ENCODE measurements around the gene MAPK8IP1.

Gene MAPK8IP1

DNA sequence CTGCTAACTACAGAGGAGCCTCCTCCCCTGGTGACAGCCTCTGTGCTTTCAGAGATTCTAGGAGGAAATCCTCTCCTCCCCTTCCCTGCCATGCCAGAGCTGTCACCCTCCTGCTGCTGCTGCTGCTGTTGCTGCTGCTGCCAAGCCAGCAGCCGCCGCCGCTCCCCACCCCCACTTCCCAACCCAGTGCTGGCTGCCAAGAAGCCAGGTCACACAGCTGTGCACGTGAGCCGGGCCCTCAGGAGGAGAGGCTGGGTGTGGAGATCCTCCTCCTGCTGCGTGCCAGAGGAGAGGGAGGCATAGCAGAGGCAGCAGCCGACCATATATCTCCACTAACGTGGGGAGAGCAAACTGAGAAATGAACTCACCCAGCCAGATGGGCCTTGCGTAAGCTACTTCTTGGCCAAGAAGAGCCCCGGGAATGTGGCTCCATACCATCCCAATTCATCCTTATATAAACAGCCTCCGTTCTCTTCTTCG, 25.8 kb upstream of the MAPK8IP1 start:
- in situ Hi-C loops (cut with MboI; ENCODE audit: low sequenced_read_pairs) = no loop called here

DNA sequence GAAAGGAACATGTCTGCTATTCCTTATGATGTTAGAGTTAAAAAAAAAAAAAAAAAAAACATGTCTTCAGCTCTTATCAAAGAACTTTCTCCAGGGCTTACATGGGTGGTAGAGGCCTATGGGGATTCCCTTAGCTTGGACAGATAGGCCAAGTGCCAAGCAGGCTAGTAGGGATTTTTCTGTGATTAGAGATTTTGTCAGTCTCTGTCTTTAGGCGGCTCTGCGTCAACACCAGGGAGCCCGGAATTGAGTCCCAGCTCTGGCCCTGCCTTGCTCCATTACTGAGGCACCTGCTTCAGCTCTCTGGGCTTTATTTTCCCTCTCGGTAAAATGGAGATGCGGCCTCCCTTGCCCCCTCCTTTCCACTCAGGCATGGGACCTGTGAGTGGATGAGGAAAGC, 25.1 kb upstream of the MAPK8IP1 start:
- in situ Hi-C loops (cut with MboI; ENCODE audit: low sequenced_read_pairs) = no loop called here

DNA sequence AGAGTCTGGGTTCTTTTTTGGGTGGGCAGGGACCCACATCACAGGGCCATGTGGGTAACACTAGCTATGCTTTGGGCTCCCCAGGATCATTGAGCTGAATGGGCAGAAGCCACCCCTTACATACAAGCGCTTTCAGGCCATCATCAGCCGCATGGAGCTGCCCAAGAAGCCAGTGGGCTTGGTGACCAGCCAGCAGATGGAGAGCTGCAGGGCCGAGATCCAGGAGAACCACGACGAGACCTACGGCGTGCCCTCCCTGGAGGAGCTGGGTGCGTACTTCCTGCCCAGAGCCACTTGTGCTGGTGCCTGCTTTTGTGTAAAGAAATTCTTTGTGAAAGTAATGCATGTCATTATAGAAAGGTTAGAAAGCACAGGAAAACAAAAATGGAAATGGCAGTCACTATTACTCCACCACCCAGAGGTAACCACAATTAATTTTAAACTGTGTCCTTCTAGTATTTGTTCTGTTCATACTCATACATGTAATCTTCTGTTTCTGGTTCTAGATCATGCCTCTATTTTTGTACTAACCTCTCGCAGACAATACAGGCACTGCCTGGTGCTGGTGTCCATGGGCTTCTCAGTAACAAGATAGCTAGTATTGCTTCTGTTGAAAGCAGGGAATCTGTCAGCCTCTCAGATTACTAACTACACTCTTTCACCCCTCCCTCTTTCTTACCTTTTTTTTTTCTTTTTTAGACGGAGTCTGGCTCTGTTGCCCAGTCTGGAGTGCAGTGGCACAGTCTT, 24.5 kb upstream of the MAPK8IP1 start:
- in situ Hi-C loops (cut with MboI; ENCODE audit: low sequenced_read_pairs) = no loop called here

DNA sequence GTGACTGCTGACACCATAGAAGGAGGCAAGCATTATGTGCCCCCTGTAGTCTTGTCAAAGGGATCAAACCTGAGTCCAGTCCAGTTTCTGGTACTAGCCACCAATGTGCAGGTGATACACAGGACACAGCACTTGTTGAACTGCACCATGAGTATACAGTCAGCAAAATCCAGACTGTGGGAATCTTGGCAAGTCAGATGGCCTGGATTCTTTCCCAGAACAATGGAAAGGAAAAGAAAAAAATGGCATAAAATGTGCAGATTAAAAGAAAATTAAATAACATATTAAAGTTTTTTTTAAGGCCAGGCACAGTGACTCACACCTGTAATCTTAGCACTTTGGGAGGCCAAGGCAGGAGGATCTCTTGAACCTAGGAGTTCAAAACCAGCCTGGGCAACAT, 21.4 kb upstream of the MAPK8IP1 start:
- in situ Hi-C loops (cut with MboI; ENCODE audit: low sequenced_read_pairs) = no loop called here

DNA sequence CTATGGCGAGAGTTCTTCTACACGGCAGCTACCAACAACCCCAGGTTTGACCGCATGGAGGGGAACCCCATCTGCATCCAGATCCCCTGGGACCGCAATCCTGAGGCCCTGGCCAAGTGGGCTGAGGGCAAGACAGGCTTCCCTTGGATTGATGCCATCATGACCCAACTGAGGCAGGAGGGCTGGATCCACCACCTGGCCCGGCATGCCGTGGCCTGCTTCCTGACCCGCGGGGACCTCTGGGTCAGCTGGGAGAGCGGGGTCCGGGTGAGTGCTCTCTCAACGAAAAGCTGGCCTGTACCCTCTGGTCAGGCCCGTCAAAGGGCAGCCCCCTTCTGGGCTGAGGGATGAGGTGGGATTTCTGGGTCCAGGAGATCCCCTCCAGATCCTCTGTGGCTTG, 15.9 kb upstream of the MAPK8IP1 start:
- in situ Hi-C loops (cut with MboI; ENCODE audit: low sequenced_read_pairs) = no loop called here

DNA sequence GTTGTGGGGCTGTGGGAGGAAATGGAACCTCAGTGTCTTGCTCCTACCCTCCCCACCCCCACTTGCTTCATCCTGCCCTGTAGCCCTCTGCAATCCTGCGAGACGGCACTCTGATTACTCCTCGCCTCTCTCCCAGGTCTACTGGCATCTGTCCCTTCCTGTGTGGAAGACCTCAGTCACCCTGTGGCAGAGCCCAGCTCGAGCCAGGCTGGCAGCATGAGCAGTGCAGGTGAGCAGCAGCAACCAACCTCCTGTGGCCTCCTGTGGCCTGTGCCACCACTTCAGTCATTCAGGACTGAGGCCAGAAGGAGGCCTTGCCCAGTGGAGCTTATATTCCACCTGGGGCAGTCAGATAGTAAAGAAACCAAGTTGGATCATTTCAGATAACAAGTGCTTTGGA, 14.7 kb upstream of the MAPK8IP1 start:
- in situ Hi-C loops (cut with MboI; ENCODE audit: low sequenced_read_pairs) = no loop called here

DNA sequence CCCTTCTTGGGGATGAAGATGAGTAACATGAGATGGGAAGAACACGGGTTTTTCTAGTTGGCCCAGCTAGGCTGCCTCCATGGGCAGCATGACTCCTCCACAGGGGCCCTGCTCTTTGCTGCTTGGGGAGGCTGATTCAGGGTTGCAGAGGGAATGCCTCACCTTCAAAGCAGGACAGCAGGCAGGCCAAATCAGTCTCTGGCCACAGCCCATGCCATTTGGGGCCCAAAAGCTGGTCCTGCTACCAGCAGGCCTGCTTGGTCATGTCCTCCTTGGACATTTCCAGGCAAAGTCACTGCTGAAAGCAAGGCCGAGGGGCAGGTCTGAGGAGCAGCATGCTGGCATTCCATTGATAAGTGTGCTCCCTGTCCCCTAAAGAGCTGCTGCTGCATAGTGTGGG, 13.8 kb upstream of the MAPK8IP1 start:
- in situ Hi-C loops (cut with MboI; ENCODE audit: low sequenced_read_pairs) = no loop called here

DNA sequence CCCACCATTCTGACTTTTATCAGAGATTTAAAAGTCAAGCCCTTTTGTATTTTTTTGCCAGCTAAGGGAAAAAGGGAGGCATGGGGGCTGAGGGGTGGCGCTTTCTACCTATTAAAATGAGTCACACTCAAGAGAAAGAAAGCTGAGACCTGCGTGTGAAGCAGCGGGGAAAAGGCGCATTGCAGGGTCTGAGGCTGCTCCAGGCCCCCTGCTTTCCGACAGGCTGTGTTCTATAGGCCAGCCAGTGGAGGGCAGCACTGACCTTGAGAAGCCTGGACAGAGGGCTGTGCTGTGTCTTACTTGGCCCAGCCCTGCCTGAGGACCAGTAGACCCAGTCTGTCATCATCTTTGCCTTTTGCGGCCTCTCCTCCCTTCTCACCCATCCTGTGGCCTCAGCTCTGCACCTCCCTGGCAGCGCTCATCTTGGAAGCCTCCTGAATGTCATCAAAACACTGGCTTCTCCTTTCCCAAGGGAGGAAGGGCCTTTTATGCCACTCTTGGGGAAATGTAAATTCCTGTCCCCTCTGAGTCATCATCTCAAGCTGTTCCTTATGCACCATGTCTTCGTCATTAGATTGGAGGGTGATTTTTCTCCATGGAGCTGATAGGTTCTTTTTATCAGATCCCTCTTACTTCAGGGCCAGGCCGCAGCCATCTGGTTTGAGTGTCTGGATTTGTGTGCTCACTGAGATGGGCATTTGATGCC, 12.6 kb upstream of the MAPK8IP1 start:
- in situ Hi-C loops (cut with MboI; ENCODE audit: low sequenced_read_pairs) = no loop called here

DNA sequence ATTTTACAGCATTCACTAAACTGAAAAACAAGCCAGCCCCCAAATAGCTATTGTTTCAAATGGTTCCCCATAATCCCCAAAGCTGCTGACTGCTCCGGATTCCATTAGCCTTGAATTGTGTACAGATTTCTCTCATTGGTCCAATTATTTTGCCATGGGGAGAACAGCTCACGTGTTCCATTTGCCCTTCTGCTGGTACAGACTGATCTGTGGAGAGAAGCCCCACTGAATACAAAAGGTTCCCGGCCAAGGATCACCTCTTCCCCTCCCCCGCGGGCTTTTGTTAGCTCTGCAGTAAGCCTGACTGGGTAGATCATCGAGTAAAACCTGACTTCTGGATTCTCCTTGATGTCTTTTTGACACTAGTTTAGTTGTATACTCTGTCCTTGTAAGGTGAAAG, 9.1 kb upstream of the MAPK8IP1 start:
- in situ Hi-C loops (cut with MboI; ENCODE audit: low sequenced_read_pairs) = no loop called here

DNA sequence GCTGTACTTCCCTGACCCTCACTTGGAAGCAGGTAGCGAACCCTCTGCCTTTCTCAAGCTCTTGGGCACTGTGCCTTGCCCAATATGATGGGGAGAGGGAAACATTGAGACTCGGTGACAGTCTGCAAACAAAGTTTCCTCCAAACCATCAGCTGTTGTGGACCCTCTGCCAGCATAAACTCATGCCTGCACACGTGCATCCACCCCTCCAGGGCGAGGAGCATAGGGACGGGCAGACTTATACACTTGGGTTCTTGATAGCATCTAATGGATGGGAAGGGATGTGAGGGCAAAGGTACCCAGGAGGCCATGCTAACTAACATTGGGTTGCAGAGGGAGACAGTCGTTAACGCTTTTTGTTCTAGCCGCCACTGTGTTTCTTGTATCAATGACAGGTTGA, 8.2 kb upstream of the MAPK8IP1 start:
- in situ Hi-C loops (cut with MboI; ENCODE audit: low sequenced_read_pairs) = no loop called here

DNA sequence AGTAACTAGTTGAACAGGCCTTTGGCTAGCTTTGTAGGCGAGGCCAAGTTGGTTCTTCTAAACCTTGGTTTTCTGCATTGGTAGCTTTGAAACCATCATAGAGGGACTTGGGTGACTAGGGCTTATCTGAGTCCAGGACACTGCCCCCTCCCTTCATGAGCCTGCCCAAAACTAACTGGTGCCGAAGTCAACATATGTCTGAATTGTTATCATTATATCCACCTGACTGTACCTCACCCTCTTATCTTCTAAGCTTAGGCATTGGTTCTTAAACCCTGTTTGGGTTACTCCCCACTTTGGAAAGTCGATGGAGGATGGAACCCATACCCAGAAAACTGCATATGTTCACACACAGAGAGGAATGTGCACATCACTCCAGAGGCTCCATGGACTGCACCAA, 7.6 kb upstream of the MAPK8IP1 start:
- in situ Hi-C loops (cut with MboI; ENCODE audit: low sequenced_read_pairs) = no loop called here

DNA sequence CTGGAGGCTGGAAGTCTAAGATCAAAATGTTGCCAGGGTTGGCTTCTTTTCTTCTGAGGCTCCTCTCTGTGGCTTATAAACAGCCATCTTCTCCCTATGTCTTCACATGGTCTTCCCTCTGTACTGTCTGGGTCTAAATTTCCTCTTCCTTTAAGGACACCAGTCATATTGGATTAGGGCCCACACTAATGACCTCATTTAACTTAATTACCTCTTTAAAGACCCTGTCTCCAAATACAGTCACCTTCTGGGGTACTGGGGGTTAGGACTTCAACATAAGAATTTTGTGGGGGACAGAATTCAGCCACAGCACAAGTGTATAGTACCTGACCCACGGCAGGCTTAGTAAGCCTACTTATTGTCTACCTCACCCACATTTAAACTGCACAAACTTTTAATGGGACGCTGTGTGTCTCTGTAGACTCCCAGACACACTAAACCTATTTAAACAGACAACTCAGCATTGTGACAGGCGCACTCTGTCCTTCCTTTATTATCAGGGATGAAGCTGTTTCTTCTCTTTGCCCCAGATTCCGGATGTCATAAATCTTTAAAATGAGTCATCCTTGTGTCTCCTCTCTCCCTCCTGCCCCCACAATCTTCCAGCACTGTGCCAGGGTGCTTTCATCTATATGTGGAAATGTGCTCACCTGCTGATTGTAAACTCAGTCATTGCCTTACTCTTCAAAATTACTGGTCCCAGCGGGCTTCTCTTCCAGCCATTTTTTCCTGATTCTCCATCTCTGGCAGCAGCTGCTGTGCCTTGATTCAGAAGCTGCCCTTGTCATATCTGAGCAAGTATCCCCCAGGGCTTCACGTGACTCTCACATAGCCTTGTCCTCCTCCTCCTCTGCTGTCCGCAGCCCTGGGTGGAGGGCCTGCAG, 5.4 kb upstream of the MAPK8IP1 start:
- in situ Hi-C loops (cut with MboI; ENCODE audit: low sequenced_read_pairs) = no loop called here

DNA sequence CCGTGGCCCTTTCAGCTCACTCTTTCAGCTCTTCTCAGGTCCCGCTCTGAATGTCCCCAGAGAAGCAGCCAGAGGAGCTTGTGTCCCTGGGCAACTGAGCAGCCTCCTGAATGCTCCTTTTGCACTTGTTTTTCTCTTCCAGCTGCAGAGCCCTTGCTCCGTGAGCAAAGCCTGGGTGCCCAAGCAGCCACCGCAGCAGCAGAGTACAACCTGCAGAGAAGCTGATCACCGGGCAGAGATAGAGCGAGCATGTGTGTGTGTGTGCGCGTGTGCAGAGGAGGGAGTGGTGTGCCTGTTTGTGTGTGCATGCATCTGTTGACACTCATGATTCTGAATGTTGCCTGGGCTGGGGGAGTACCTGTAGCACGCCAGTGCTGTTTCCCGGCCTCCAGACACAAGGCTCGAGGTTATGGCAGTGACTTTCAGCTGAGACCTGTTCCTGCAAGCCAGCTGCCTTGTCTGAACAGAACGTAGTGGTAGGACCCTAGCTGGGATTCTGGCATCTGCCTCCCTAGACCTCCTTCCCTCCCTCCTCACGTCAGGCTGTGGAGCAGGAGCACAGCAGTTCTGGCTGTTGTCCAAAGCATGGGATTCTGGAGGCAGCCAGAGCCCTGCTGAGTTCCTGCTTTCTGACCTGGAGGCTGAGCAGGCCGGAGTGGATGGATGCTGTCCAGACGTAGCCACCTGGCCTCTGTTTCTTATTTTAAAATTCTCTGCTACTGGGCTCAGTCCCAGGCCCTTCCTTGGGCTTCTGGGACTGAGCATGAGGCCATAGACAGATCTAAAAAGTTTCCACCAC, 4.5 kb upstream of the MAPK8IP1 start:
- in situ Hi-C loops (cut with MboI; ENCODE audit: low sequenced_read_pairs) = no loop called here

DNA sequence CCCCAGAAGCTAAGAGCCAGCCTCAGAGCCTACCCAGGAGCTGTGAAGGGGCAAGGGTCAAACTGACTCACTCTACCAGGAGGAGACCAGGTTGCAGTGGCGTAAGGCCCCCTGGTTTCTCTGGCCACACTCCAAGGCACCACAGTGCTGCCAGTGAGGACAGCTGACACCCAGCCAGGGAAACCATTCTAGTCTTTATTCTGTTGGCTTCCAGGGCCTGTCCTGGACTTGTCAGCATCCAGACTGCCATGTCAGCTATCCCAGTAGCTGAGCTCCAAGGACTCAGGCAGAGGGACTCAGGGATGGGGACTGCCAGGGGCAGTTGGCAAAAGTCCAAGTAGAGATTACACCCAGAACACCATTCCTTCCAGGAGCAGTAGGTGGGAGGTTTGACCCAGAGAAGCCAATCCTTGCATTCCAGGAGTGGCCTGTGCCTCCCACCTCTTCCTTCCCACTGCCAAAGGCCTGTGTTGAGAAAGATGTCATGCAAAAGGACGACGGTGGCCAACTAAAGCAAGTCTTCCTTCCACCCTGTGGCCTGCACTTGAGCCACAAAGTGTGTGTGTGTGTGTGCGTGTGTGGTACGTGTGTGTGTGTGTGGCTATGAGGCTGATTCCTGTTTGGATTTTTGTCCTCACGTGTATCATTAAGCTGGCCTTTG, 3.6 kb upstream of the MAPK8IP1 start:
- in situ Hi-C loops (cut with MboI; ENCODE audit: low sequenced_read_pairs) = no loop called here

DNA sequence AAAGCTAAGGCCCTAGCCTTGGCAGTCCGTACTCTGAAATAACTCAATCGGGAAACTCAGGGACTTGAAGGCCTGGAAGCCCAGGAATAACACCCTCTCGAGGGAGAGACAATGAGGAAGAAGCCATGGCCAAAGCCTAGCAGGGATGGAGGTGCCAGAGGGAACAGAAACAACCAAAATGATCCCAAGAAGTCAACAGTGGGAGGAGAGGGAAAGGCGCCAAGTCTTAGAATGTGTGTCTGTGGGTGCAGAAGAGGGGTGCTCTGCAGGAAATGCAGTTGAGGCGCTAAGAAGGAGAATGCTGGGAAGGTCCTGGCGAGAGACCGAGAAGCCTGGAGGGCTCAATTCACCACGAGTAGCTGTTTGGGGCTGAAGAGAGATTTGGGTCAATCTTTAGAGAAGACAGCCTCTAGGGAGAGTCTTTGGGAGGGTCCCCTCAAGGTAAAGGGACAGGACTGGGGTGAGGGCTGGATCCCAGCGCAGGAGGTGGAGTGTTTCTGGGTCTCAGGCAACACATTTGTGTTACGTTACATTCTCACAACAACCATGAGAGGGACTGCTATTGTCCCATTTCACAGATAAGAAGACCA, 760 bp upstream of the MAPK8IP1 start:
- in situ Hi-C loops (cut with MboI; ENCODE audit: low sequenced_read_pairs) = no loop called here

DNA sequence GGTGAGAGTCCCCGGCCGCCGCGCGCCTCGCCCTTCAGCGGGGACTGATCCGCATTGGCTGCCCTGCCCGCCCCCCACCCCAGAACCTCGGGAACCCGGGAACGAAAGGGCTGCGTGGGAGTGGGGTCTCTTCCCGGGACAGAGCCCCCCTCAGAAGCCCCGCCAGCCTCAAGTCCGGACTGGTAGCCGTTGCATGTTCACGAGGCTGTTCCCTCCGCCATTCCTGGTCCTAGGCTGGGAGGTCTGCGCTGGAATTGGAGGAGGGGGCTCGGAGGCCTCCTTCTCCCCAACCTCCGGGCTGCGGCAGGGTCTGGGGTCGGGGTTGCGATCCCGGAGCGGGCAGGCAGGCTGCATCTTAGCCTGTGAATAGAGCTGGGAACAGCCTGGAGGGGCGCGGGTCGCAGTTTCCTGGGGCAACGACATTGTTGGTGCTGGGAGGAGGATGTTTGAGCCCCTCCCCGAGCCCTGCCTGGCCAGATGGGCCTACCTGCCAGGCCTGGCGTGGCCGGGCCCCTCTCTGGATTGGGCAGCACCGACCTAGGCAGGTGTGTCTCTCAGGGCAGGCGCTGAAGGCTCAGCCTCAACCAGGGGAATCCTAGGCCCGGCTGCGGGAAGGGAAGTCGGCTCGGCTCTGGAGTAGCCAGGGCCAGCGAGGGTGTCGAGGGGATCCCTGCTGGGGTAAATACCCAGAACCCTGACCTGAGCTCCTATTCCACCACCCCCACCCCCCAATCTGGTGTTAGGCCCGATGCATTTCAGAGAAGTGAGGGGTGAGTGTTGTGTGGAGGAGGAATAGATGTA, 670 bp downstream of the MAPK8IP1 start:
- in situ Hi-C loops (cut with MboI; ENCODE audit: low sequenced_read_pairs) = no loop called here

DNA sequence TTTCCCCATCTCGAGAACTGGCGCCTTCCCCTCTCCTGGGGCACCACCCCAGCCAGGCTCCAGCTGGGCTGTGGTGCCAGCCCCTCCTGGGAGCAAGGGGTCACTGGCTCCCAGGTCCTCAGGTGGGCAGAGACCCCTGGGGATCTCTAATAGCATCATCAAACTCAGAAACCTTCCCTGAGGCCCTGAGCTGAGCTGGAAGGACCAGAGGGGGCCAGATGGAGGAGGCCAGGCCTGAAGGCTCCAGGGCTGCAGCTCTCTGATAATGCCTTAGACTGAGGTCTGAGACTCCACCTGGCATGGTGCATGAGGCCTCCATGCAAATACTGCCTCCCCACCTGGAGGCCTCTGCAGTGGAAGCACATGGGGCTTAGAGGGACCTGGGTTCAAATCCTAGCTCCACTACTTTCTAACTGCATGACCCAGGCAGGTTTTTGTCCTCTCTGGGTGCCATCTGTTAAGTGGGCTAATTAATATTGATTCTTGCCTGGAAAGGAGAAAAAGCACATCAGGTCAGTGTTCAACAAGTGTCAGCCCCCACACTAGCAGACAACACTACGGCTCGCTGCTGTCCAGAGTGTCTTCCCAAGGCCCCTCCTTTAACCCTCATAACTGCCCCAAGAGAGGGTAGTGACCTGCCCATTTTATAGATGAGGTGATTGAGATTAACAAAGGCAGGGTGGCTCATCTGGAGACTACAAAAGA, 1.5 kb downstream of the MAPK8IP1 start:
- in situ Hi-C loops (cut with MboI; ENCODE audit: low sequenced_read_pairs) = no loop called here

DNA sequence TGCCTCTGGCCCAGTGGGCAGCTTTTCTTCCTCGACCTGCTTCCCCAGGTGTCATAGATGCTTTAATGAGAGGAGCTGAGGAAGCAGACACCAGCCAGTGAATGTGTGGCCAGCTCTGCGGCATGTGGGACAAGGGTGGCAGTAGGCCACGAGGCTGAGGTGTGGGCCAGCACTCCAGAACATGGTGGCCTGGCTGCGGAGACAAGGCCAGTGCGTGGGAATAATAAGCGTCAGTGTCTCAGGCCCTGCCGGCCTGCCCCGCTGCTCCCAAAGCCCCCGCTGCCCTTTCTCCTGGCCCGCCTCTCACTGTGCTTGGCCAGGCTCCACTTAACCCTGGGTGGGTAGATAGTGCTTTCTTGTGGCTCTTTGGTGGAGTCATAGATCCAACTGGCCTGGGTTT, 2.1 kb downstream of the MAPK8IP1 start:
- in situ Hi-C loops (cut with MboI; ENCODE audit: low sequenced_read_pairs) = no loop called here

Measured in HL-60/S4 (cell line).